MG63 (cell line): ENCODE measurements around the gene ZNF581. TPM values are rescaled to one million over a fixed set of nuclear protein-coding genes. Genes with fewer than 3 reads are reported as not detected.

Source experiments
- DNase-seq: peaks from one replicate; pipeline ENCODE4 v3.0.0-alpha.2; 2020
- H3K27me3 ChIP-seq: fragments of 250-450 bp; sonication (Bioruptor Pico); 2 replicates; pipeline ENCODE4 v1.5.1; 2020; ENCODE audit warnings: mild to moderate bottlenecking, moderate library complexity
- H3K36me3 ChIP-seq: fragments of 250-450 bp; sonication (Bioruptor Pico); 2 replicates; pipeline ENCODE4 v1.5.1; 2020; ENCODE audit warnings: mild to moderate bottlenecking, moderate library complexity
- H3K4me3 ChIP-seq: fragments of 250-450 bp; sonication (Bioruptor Pico); 2 replicates; pipeline ENCODE4 v1.5.1; 2020; ENCODE audit warnings: mild to moderate bottlenecking, moderate library complexity
- H3K9me3 ChIP-seq: fragments of 250-450 bp; sonication (Bioruptor Pico); 2 replicates; pipeline ENCODE4 v1.5.1; 2020; ENCODE audit warnings: mild to moderate bottlenecking, moderate library complexity
- total RNA-seq: library from RNA; depleted of rRNA; stranded (reverse); fragments of >200 nt; shearing (Covaris generic); gene quantifications from 2 replicates; pipeline ENCODE4 v1.2.3, GENCODE V29; 2014; ENCODE audit warnings: low replicate concordance

Gene ZNF581
- total RNA-seq, 1 experiment from 2014 or later, result 17.5 TPM

DNA sequence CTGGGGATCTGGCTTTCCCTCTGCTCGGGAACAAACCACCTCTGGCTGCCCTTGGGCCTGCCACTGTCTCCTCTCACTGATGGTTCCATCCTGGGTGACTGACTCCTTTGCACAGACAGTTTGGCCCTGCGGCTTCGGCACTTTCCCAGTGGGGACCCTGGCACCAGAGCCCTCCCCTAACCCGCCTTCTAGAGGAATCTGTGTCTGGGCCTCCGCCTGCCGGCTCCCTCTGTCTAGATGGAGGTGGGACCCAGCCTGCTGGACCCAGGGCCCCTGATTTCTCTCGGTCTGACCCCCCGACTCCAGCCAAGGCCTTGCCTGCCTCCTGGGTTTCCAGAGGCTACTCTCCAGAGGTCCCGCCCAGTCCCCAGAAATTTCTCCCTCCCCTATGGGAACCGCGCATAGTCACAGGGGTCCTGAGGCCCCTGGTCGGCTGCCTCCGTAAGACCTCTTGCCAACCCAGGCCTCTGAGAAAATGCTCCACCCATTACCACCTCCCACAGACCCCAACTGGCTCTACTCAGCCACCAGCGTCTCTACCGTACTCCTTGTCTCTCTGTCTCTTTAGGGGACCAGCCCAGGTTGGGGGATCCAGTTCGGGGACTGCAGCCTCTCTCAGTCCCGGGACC lies 7.3 kb downstream of the ZNF581 start:
- Histone ChIP-seq H3K36me3 (peaks cover 25% of the 10 kb centered on the region), H3K4me3 (no peak overlapping the region), H3K27me3 (no peaks in the 10 kb centered on the region), H3K9me3 (no peaks in the 10 kb centered on the region)
- no peak for DNase-seq

DNA sequence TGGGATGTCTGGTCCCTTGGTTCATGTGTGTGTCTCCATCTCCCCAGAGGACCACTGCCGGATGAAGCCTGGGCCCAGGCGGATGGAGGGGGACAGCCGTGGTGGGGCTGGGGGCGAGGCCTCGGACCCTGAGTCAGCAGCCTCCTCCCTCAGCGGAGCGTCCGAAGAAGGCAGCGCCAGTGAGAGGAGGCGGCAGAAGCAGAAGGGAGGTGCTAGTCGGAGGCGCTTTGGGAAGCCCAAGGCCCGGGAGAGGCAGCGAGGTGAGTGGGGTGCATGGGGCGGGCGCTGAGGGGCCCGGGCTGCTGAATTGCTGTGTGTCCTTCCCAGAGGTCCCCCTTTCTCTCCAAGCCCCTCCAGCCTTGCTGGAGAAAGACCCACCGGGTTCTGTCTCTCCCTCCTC lies 7.8 kb downstream of the ZNF581 start:
- Histone ChIP-seq H3K27me3 (no peaks in the 10 kb centered on the region), H3K4me3 (no peak overlapping the region), H3K36me3 (peaks cover 26% of the 10 kb centered on the region), H3K9me3 (no peaks in the 10 kb centered on the region)
- no peak for DNase-seq

DNA sequence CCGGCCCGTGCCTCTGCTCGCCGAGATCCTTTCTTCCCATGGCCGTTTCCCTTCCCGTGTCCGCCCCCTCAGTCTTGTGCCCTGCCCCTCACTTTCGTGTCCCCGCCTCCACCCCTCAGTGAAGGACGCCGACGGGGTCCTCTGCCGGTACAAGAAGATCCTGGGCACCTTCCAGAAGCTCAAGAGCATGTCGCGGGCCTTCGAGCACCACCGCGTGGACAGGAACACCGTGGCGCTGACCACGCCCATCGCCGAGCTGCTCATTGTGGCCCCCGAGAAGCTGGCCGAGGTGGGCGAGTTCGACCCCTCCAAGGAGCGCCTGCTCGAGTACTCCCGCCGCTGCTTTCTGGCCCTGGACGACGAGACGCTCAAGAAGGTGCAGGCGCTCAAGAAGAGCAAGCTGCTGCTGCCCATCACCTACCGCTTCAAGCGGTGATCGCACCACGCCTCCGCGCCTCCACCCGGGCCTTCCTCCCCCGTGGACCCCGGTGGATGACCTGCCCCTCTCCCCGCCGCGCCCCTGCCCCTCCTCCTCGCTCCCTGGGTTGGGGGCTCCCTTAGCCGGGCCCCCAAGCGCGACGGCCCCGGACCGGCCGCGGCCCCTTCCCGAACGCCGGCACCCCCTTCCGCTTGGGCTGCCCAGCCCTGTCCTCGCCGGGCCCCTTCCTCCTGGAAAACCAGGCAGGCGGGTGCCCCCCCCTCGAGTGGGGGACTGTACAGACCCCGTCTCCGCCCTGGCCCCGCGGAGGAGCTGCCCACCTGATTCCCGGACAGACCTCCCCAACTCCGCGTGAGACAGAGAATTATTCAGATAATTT lies 9.1 kb downstream of the ZNF581 start:
- Histone ChIP-seq H3K36me3 (peaks cover 26% of the 10 kb centered on the region), H3K4me3 (no peak overlapping the region), H3K27me3 (no peaks in the 10 kb centered on the region), H3K9me3 (no peaks in the 10 kb centered on the region)
- no peak for DNase-seq

DNA sequence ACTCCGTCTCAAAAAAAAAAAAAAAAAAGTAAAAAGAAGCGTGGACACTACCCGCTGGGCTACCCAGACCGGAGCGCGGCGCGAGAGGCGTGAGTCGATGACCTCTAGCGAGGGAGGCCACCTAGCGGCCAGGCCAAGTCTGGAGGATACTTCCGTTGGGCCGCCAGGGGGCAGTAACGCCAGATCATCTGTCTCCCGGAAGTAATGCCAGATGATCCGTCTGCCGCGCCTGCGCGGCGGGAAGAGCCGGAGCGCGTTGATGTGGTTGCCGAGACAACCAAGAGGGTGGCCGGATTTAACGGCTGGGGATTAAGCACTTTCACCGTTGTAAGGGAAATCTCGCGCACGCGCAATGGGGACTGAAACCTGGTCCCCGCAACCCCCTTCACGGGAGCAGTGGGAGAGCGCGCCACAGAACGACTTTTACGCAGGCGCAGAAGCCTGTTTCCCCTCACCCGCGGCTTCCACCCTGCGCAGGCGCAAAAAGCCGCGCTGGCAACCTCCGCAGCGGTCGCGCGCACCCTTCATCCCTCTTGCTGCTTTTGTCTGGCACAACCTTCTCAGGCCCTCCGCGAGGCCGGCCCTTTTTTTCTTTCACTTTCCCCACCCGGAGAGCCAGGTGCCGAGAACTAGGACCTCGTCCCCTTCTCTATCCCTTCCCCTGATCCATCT lies 10.3 kb downstream of the ZNF581 start:
- H3K4me3 ChIP-seq, result peak overlapping the region; percentile 72
- peak; percentile 97 for DNase-seq
- H3K27me3 ChIP-seq, result no peaks in the 10 kb centered on the region
- H3K9me3 ChIP-seq, result no peaks in the 10 kb centered on the region
- peaks cover 32% of the 10 kb centered on the region for H3K36me3 ChIP-seq

DNA sequence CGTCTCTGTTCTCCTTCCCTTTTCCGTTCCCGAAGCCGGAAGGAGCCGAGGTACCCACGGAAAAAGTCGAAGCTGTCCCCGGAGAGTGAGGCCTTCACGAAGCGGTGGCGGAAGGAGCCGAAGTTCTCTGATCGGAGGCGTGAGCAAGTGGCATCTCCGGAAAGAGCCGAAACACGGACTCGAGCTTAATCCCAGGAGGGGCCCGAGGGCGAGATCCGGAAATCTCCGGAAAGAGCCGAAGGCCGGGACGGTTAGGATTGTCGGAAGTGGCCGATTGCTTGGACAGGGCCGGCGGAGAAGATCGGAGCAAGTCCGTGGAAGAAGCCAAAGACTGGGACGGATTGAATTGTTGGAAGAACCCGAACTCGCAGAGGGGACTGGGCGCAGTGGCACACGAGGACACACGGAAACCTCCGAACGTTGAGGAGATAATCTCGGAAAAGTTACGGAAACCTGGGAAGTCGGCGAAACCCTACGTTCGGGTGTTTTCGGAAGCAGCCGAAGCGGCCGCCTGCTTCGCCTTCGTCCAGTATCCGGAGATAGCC lies 10.9 kb downstream of the ZNF581 start:
- Histone ChIP-seq H3K9me3 (no peaks in the 10 kb centered on the region), H3K4me3 (peak overlapping the region; percentile 72), H3K36me3 (peaks cover 36% of the 10 kb centered on the region), H3K27me3 (no peaks in the 10 kb centered on the region)
- peak; percentile 98 for DNase-seq

DNA sequence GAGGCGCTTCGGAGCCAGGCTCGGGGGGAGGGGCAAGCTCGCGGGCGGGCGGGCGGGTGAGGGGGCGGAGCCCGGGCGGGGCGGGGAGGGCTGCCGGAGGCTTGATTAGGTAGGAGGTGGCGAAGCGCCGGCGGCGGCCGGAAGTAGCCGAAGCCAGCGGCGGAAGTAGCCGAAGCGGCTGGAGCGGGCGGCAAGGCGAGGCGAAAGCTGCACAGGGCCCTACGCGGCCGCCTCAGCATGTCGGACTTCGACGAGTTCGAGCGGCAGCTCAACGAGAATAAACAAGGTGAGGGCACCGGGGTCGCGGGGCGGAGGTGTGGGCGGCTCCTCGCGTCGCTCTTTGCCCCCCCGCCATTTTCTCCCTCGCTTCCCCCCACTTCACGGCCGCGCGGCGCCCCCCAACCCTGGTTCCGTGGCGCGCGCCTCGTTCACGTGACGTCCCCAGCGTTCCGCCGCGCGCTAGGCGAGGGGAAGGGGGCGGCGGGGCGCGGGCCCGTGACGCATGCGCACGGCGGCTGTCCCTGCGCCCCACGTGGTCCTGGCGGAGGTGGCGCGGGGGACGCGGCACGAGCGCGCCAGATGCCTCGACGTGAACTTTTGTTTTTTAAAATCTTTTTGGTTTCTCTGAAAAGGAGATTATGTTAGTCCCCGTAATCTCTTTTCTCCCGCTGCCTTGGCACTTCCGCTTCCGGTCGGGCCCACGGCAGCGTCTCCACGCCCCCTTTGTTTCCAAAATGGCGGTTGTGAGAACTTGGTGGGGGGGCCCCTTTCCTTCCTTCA lies 11.6 kb downstream of the ZNF581 start, which contains the start of gene U2AF2:
TSS of gene U2AF2 (plus strand) at position 168 of the 780 bp plus-strand sequence. CDS start at position 238, 70 bp downstream.
- no peaks in the 10 kb centered on the region for H3K9me3 ChIP-seq
- H3K4me3 ChIP-seq, result peak within 1 kb of the TSS; percentile 72
- H3K36me3 ChIP-seq, result peaks cover 43% of the 10 kb centered on the region
- DNase-seq, result peak; percentile 93
- no peaks in the 10 kb centered on the region for H3K27me3 ChIP-seq

DNA sequence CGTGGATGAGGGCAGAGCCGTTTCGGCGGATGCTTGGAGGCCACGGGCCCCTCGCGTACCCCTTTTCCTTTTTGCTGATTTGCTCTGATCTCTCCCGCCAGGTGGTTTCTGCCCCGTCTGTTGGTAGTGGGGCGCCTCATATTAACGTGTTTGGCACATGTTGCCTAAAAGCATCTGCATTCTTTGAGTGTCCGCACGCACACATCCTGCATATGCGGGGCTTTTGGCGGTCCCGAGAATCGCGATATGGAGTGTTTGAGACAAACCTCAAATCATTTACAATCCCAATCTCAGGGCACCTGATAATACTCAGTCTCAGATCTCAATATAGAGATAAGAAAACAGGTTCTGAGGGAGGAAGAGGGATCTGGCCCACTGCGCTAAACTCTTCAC lies 12.2 kb downstream of the ZNF581 start:
- no peaks in the 10 kb centered on the region for H3K27me3 ChIP-seq
- DNase-seq, result no peak
- H3K9me3 ChIP-seq, result no peaks in the 10 kb centered on the region
- H3K36me3 ChIP-seq, result peaks cover 47% of the 10 kb centered on the region
- H3K4me3 ChIP-seq, result peak overlapping the region; percentile 72

DNA sequence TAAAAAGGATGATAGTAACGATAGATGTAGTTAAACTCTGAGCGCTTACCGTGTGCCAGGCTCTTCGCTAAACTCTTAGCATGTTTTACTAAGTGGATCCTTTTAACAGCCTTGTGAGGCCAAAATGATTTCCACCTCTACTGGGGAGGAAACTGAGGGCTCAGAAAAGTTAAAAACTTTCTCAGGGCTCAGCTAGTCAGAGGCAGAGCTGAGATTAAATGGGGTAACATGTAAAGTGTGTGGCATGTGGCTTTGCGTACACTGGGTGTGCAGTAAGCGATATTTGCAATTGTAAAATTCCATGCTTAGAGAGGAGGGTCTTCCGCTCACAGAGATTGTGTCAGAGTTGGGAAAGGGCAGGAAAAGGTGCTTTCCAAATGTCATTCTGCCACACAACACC lies 13.1 kb downstream of the ZNF581 start:
- H3K4me3 ChIP-seq, result peak overlapping the region; percentile 72
- H3K36me3 ChIP-seq, result peaks cover 56% of the 10 kb centered on the region

DNA sequence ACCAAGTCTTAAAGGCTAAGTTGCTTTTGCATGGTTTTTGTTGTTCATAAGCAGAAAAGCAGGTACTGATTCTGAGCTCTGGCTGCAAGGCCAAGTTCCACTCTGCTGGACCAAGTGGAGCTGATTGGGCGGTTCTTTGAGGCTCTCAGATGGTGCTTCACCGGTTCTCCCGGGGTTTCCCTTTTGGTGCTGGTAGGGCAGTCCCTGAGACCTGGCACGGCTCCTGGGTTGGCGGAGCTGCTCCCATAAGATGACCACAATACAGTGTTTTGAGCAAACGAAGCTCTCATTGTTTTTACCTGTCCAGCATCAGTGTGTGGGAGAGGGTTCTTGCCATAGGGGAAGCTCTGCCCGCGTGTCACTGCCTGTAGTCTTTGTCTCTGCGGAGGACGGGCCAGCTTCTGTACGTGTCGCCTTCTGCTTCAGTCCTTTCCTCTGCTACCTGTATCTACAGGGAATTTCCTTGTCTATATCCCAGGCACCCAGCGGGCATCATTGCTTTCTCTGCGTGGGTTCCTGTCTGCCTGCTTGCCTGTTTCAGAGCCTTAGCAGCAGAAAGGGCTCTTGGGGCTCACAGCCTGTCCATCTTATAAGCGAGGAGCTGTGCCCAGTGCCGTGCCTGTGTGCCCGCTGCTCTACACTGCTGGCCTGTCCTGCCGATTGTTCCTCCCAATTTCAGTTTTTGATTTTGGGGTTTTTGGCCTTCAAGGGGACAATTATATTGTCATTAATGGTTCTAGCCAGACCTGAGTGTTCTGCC lies 13.7 kb downstream of the ZNF581 start:
- H3K36me3 ChIP-seq, result peaks cover 62% of the 10 kb centered on the region

More for the DNA sequence above, 13.1 kb downstream of the ZNF581 start:
- Histone ChIP-seq H3K27me3 (no peaks in the 10 kb centered on the region), H3K9me3 (no peaks in the 10 kb centered on the region)
- DNase-seq, result no peak

DNA sequence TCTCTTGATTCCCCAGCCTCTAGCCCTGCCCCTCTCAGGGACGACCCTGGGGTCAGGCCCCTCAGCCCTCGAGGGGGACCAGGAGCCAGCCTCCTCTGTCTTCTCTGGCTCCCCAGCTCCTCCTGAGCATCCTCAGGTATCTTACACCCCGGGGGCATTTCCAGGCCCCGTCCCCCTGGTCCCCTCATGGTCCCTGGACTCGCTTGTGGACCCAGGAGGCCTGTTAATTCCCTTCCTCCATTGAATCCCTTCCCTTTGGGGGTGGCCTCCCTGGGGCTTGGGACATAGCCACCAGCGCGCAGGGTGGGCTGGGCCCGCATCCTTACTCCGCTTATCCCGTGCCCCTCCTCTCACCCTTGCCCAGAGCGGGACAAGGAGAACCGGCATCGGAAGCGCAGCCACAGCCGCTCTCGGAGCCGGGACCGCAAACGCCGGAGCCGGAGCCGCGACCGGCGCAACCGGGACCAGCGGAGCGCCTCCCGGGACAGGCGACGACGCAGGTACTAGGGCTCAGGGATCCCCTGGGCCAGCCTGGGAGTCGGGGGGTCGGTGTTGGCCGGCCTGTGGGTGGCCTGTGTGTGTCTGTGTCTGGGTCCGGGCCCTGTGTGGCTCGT lies 15.5 kb downstream of the ZNF581 start:
- Histone ChIP-seq H3K4me3 (no peak overlapping the region), H3K27me3 (no peaks in the 10 kb centered on the region), H3K36me3 (peaks cover 78% of the 10 kb centered on the region), H3K9me3 (no peaks in the 10 kb centered on the region)
- DNase-seq, result no peak

More for the DNA sequence above, 13.7 kb downstream of the ZNF581 start:
- no peaks in the 10 kb centered on the region for H3K27me3 ChIP-seq
- peak overlapping the region; percentile 72 for H3K4me3 ChIP-seq
- DNase-seq, result peak; percentile 51
- no peaks in the 10 kb centered on the region for H3K9me3 ChIP-seq

DNA sequence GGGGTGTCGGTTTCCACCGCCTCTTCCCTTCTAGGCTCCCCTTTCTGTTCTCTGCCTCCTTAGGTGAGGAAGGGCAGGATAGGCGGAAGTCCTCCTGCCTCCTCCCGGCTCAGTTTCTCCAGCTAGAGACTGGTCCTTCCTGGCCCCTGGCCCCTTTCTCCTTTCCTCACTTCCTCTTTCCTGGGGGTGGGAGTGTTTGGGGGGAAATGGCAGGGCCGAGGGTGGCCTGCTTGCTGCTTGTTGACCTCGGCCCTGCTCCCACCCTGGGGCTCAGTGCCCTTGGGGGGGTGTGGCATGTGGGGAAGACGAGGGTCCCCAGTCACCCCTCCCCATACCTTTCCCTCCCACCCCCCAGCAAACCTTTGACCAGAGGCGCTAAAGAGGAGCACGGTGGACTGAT lies 16.4 kb downstream of the ZNF581 start:
- no peak for DNase-seq
- Histone ChIP-seq H3K27me3 (no peaks in the 10 kb centered on the region), H3K9me3 (no peaks in the 10 kb centered on the region), H3K4me3 (no peak overlapping the region), H3K36me3 (peaks cover 87% of the 10 kb centered on the region)

DNA sequence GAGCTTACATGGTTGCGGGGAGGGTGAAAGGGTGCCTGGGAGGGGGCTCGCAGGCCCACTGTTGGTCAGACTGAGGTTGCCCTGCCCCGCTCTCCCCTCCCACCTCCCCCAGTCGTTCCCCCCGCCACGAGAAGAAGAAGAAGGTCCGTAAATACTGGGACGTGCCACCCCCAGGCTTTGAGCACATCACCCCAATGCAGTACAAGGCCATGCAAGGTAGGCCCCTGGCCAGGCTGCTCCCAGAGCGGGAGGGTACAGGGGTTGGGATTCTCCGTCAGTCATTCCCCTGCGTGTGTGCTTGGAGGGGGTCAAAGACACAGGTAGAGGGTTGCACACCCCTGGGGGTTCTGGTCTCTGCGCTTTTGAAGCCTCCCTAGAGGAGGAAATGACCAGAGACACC lies 17.0 kb downstream of the ZNF581 start:
- Histone ChIP-seq H3K4me3 (no peak overlapping the region), H3K9me3 (no peaks in the 10 kb centered on the region), H3K36me3 (peaks cover 88% of the 10 kb centered on the region), H3K27me3 (no peaks in the 10 kb centered on the region)
- DNase-seq, result no peak

DNA sequence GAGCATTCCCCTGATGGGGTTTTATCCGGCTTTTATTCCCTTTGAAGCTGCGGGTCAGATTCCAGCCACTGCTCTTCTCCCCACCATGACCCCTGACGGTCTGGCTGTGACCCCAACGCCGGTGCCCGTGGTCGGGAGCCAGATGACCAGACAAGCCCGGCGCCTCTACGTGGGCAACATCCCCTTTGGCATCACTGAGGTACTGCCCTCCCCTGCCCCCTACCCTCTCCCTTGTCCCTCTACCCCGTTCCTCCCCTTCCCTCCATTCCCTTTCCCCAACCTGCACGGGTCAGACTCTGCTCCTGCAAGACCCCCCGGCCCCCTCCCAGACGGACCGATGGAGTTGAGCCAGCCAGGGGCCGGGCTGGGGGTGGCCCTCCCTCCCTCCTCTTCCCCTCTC lies 17.5 kb downstream of the ZNF581 start:
- Histone ChIP-seq H3K9me3 (no peaks in the 10 kb centered on the region), H3K27me3 (no peaks in the 10 kb centered on the region), H3K4me3 (no peak overlapping the region), H3K36me3 (peaks cover 87% of the 10 kb centered on the region)
- DNase-seq, result no peak

DNA sequence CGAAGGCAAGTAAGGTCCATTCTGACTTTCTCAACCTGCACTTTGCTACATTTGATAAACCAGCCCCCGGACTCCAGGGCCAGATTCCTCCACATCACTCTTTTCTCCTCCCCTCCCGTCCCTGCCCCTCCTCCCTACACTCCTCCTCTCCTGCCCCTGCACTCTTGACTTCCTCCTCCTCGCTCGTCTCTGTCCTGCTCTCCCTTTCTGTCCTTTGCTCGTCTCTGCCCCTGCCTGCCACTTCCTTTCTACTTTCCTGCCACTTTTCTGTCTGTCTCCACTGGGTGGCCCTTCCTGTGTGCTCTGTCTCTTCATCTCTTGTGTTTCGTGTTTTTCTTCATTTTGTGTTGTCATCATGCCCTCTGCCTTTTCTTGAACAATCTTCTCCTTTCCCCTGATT lies 18.4 kb downstream of the ZNF581 start:
- Histone ChIP-seq H3K36me3 (peaks cover 87% of the 10 kb centered on the region), H3K4me3 (no peak overlapping the region), H3K9me3 (no peaks in the 10 kb centered on the region), H3K27me3 (no peaks in the 10 kb centered on the region)
- DNase-seq, result no peak

DNA sequence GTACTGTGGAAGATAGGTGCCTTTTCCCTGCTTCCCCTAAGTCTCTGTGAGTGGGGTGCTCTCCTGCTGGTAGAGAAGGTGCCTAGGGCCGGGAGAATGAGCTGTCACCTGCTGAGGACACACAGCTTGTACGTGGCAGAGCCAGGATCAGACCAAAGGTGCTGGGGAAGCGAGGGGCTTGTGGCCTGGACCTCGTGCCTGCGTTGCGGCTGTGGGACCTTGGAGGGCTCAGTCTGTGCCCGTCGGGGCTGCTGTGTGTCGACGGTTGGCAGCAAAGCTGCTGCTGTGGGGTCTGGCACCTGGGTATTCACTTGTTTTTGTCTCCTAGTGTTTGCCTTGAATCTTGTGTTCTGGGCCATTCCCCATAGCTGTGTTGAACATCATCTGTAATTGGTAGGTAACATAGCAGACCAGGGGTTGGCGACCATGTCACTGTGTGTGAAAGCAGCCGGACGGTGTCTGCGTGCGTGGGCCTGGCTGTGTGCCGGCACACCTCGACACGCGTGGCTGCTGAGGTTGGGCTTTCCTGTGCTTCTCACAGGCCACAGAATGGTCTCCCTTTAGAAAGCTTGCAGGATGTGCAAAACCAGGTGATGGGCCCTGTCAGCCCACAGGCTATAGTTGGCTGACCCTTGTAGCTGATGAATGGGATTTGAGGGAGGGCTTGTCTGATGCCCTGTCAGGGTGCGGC lies 20.5 kb downstream of the ZNF581 start:
- H3K9me3 ChIP-seq, result no peaks in the 10 kb centered on the region
- H3K36me3 ChIP-seq, result peaks cover 89% of the 10 kb centered on the region
- H3K27me3 ChIP-seq, result no peaks in the 10 kb centered on the region
- no peak for DNase-seq
- H3K4me3 ChIP-seq, result no peak overlapping the region
